ENCODE data around the gene MMGT1.
"Not testable (repeated sequence)": the region's sequence is repeated elsewhere in the genome, so short reads cannot be mapped to it uniquely, and the experiment has no call there.

The MMGT1 gene

DNA sequence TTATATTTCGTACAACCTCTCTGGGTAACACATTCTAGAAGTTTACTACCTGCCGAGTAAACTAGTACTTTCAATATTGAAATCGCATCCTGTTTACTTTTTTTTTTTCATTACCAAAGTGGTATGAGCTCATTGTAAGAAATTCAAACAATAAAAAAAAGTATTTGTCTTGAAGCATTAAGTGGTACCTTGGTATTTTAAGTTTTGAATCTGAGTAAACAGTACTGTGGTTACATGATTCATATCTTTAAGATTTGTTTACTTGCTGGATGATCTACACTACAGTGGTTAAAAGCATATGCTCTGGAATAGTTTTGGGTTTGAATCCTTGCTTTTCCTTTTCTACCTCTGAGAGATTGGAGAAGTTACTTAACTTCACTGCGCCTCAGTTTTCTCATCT, 3.8 kb upstream of the MMGT1 start:
- Histone ChIP-seq H3K9me3 (no peaks in the 10 kb centered on the region), H3K27me3 (ENCODE audit: low read depth) (no peaks in the 10 kb centered on the region), H3K4me3 (no peak overlapping the region), H3K4me1 (peaks cover 6% of the 10 kb centered on the region), H3K36me3 (replicated peaks) (no peaks in the 10 kb centered on the region; the same call in none of the 2 replicates)
- in situ Hi-C loops (cut with MboI; ENCODE audit: low sequenced_read_pairs), result no loop called here
- DNase-seq (ENCODE audit: low spot score in 2 of 2), result no peak

DNA sequence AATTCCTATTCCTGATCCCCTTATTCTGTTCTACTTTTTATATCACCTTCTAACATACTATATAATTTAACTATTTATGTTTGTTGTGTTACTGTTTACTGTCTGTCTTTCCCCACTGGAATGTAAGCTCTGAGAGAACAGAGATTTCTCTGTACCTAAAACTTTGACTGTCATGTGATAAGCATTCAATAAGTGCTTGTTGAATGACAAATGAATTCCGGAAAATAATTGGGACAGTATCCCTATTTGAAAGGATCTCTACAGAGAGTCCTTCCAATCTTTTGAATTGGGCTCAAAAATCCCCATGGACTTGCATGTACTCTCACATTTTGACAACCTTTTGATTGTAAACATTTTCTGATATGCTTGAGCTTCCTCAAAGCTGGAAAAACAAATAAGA, 1.6 kb upstream of the MMGT1 start:
- H3K9me3 ChIP-seq, result no peaks in the 10 kb centered on the region
- H3K4me1 ChIP-seq, result peaks cover 13% of the 10 kb centered on the region
- H3K27me3 ChIP-seq (ENCODE audit: low read depth), result no peaks in the 10 kb centered on the region
- H3K36me3 ChIP-seq (replicated peaks), result no peaks in the 10 kb centered on the region; the same call in none of the 2 replicates
- H3K4me3 ChIP-seq, result no peak overlapping the region
- DNase-seq (ENCODE audit: low spot score in 2 of 2), result no peak
- in situ Hi-C loops (cut with MboI; ENCODE audit: low sequenced_read_pairs), result no loop called here

DNA sequence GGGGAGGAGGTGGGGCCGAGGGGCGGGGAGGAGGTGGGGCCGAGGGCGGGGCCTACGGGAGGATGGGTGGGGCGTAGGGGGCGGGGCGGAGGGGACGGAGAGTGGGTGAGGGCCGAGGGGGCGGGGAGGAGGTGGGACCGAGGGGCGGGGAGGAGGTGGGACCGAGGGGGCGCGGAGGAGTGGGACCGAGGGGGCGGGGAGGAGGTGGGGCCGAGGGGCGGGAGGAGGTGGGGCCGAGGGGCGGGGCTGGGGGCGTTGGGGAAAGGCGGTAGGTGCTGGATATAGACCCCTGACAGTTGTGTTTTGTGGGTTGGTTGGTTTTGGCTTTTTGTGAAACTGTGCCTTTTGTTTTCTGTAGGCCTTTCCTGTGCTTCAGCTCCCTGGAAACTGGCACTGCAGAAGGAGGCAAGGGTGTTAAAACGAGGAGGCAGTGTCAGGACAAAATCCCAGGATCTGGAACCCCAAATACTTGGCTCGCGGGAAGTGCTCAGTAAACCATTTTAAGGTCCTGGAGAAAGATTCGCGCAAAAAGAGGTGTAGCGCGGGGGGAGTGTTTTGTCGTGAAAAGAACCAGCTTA, 580 bp upstream of the MMGT1 start:
- in situ Hi-C loops (cut with MboI; ENCODE audit: low sequenced_read_pairs), result no loop called here
- Histone ChIP-seq H3K9me3 (no peaks in the 10 kb centered on the region), H3K27me3 (ENCODE audit: low read depth) (no peaks in the 10 kb centered on the region), H3K4me1 (peaks cover 13% of the 10 kb centered on the region), H3K36me3 (replicated peaks) (peaks cover 5% of the 10 kb centered on the region), H3K4me3 (peak overlapping the region; percentile 15)
- DNase-seq (ENCODE audit: low spot score in 2 of 2), result peak; percentile 49 to 92

- no peaks in the 10 kb centered on the region for H3K27me3 ChIP-seq (ENCODE audit: low read depth)
- peak overlapping the region; percentile 98 for H3K4me3 ChIP-seq
- in situ Hi-C loops (cut with MboI; ENCODE audit: low sequenced_read_pairs), result no loop called here
- peaks cover 13% of the 10 kb centered on the region for H3K4me1 ChIP-seq
- DNase-seq (ENCODE audit: low spot score in 2 of 2), result no peak
- no peaks in the 10 kb centered on the region for H3K9me3 ChIP-seq
- H3K36me3 ChIP-seq (replicated peaks), result peaks cover 14% of the 10 kb centered on the region
Observed at GRCh38 chrX:135973025-135973547, 702 bp downstream of the MMGT1 start.

GRCh38 chrX:135951291-135951690, 22.5 kb downstream of the MMGT1 start:
- Histone ChIP-seq H3K9me3 (no peaks in the 10 kb centered on the region), H3K4me3 (no peak overlapping the region), H3K4me1 (no peaks in the 10 kb centered on the region), H3K27me3 (ENCODE audit: low read depth) (no peaks in the 10 kb centered on the region), H3K36me3 (replicated peaks) (no peaks in the 10 kb centered on the region)
- DNase-seq (ENCODE audit: low spot score in 2 of 2), result no peak
- in situ Hi-C loops (cut with MboI; ENCODE audit: low sequenced_read_pairs), result no loop called here

DNA sequence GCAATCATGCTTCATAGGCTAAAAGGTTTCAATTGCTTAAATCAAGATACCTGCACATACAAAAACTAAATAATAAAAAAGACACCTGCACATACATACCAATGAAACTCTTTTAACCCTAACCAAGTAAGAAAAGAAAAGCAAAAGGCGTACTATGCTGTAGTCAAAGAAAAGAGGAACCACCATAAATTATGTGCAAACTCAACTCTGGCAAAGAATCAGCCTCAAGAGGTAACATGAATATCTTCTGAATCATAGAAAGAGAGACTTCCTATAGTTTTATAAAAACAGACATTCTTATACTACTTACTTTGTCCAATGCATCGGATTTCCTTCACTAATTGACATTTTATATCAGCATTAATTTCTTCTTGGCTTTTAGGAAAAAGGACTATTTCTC, 29.3 kb downstream of the MMGT1 start:
- H3K4me1 ChIP-seq, result no peaks in the 10 kb centered on the region
- no peaks in the 10 kb centered on the region for H3K9me3 ChIP-seq
- H3K27me3 ChIP-seq (ENCODE audit: low read depth), result no peaks in the 10 kb centered on the region
- no peak for DNase-seq (ENCODE audit: low spot score in 2 of 2)
- in situ Hi-C loops (cut with MboI; ENCODE audit: low sequenced_read_pairs), result no loop called here
- no peak overlapping the region for H3K4me3 ChIP-seq
- H3K36me3 ChIP-seq (replicated peaks), result no peaks in the 10 kb centered on the region

GRCh38 chrX:135931644-135932487, 41.9 kb downstream of the MMGT1 start:
- Histone ChIP-seq H3K4me1 (no peaks in the 10 kb centered on the region), H3K9me3 (no peaks in the 10 kb centered on the region), H3K27me3 (ENCODE audit: low read depth) (no peaks in the 10 kb centered on the region), H3K36me3 (replicated peaks) (no peaks in the 10 kb centered on the region), H3K4me3 (no peak overlapping the region)
- peak; percentile 59 to 77 for DNase-seq (ENCODE audit: low spot score in 2 of 2)
- in situ Hi-C loops (cut with MboI; ENCODE audit: low sequenced_read_pairs), result no loop called here

GRCh38 chrX:135927897-135928296, 45.9 kb downstream of the MMGT1 start:
- Histone ChIP-seq H3K9me3 (no peaks in the 10 kb centered on the region), H3K4me3 (no peak overlapping the region), H3K4me1 (no peaks in the 10 kb centered on the region), H3K36me3 (replicated peaks) (no peaks in the 10 kb centered on the region), H3K27me3 (ENCODE audit: low read depth) (no peaks in the 10 kb centered on the region; the same call in 1 of the 2 replicates)
- in situ Hi-C loops (cut with MboI; ENCODE audit: low sequenced_read_pairs), result no loop called here
- DNase-seq (ENCODE audit: low spot score in 2 of 2), result no peak

- Histone ChIP-seq H3K36me3 (replicated peaks) (no peaks in the 10 kb centered on the region), H3K4me1 (no peaks in the 10 kb centered on the region), H3K27me3 (ENCODE audit: low read depth) (no peaks in the 10 kb centered on the region; the same call in 1 of the 2 replicates), H3K9me3 (no peaks in the 10 kb centered on the region), H3K4me3 (no peak overlapping the region)
- peak in 1 of 2 experiments; percentile 22 for DNase-seq (ENCODE audit: low spot score in 2 of 2)
- in situ Hi-C loops (cut with MboI; ENCODE audit: low sequenced_read_pairs), result no loop called here
Observed at GRCh38 chrX:135923353-135923752, 50.4 kb downstream of the MMGT1 start.

DNA sequence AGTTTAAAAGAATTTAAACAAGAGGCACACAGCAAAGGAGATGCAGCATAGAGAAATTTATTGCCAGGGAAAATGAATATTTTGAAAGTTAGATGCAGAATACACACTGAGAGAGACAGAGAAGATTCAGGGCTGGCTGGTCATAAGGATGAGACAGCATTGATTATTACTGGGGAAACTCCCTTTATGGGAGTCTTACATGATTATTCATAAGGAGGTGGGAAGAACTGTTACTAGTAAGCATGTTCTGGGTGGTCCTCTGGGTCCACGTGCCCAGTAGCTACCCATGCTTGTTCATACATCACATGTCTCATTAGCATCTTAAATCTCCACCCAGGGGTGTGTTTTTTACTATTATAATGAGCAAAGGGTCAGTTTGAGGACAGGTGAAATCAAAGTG, 53.3 kb downstream of the MMGT1 start:
- H3K4me1 ChIP-seq; in situ Hi-C loops (cut with MboI; ENCODE audit: low sequenced_read_pairs); H3K27me3 ChIP-seq (ENCODE audit: low read depth): not testable (repeated sequence)

DNA sequence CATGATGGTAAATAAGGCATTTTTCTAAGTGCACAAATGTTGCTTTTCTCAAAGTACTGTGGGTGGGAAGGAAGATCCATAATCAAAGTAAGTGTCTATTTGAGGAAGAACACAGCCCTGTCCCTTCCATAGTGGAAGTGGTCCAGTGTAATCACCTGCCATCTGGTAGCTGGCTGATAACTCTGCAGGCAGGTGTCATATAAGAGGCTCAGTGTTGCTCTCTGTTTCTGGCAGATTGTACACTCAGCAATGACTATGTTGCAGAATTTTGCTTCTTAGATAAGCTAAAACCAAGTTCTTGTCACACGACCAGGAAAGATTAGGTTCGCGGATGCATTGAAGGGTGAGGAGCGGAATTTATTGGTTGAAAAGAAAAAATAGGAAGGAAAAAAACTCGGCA, 59.4 kb downstream of the MMGT1 start:
- Histone ChIP-seq H3K9me3 (no peaks in the 10 kb centered on the region), H3K36me3 (replicated peaks) (no peaks in the 10 kb centered on the region), H3K27me3 (ENCODE audit: low read depth) (peaks cover 7% of the 10 kb centered on the region), H3K4me1 (no peaks in the 10 kb centered on the region), H3K4me3 (no peak overlapping the region)
- DNase-seq (ENCODE audit: low spot score in 2 of 2), result no peak
- in situ Hi-C loops (cut with MboI; ENCODE audit: low sequenced_read_pairs), result no loop called here

More for the DNA sequence above, 53.3 kb downstream of the MMGT1 start:
- not testable (repeated sequence) for DNase-seq (ENCODE audit: low spot score in 2 of 2); H3K4me3 ChIP-seq; H3K36me3 ChIP-seq (replicated peaks); H3K9me3 ChIP-seq

Data from HAP-1 (cell line).